ENCODE results near the gene RNF166. TPM values are rescaled to one million over a fixed set of nuclear protein-coding genes. Genes with fewer than 3 reads are reported as not detected.

RNF166 gene
- total RNA-seq, 1 experiment from 2014 or later: 26.5 TPM

GRCh38 chr16:88739139-88739976, 33.1 kb upstream of the RNF166 start:
- H2BK5ac ChIP-seq (ENCODE audit: insufficient read length, low read length): no peak overlapping the region
- H3K27ac Mint-ChIP-seq: no peak overlapping the region; a peak in 1 of 7 replicates
- DNase-seq: no peak
- no peak overlapping the region for H3K4me2 ChIP-seq (ENCODE audit: insufficient read depth, insufficient read length, low read length)
- no CpG with 5 or more reads among the region's 22 CpGs for WGBS (ENCODE audit: extremely low coverage, insufficient read length, low lambda C conversion rate)
- no peak overlapping the region for H3K27ac ChIP-seq (ENCODE audit: insufficient read length, low read depth, low read length)
- no peaks in the 10 kb centered on the region for H3K79me2 ChIP-seq (ENCODE audit: insufficient read depth, low read length)
- TF ChIP-seq CTCF (conservative IDR thresholded peaks at IDR 0.05): no peak
- peaks cover 0 to 2% (median 0%) of the 10 kb centered on the region in 3 experiments; a peak in 3 of 7 replicates for H3K36me3 Mint-ChIP-seq (ENCODE audit: insufficient read depth in 1 of 3, low read depth in 3 of 3)
- no peak overlapping the region for H4K8ac ChIP-seq (replicated peaks; ENCODE audit: insufficient read length, low read depth, low read length)
- H3K4ac ChIP-seq (ENCODE audit: low read depth, low read length): no peak overlapping the region
- H3K9me3 Mint-ChIP-seq: no peaks in the 10 kb centered on the region
- no peak overlapping the region for H3K4me3 Mint-ChIP-seq
- peaks cover 0 to 3% of the 10 kb centered on the region in 2 experiments; a peak in 1 of 4 replicates for H3K4me1 Mint-ChIP-seq
- H3K56ac ChIP-seq (ENCODE audit: insufficient read length, low read depth, low read length): no peak overlapping the region
- H3K9me3 ChIP-seq (ENCODE audit: control insufficient read depth, low read depth, low read length): no peaks in the 10 kb centered on the region
- H3K23ac ChIP-seq (ENCODE audit: insufficient read length, low read depth, low read length): no peak overlapping the region
- H3K27me3 Mint-ChIP-seq (ENCODE audit: low read depth): no peaks in the 10 kb centered on the region
- H3T11ph ChIP-seq (ENCODE audit: low read length): no peak overlapping the region
- no peak overlapping the region for H4K5ac ChIP-seq (ENCODE audit: insufficient read length, low read depth, low read length)
- H3K4me1 ChIP-seq (ENCODE audit: insufficient read depth, low read length): no peaks in the 10 kb centered on the region
- H3K18ac ChIP-seq (ENCODE audit: insufficient read length, low read depth, low read length): no peak overlapping the region
- no peak overlapping the region for H2AFZ ChIP-seq (ENCODE audit: low read length)
- no peak overlapping the region for H3K9ac ChIP-seq (ENCODE audit: extremely low read depth, insufficient read length, low read length)
- H3K23me2 ChIP-seq (ENCODE audit: insufficient read length, low read depth, low read length, poor library complexity, severe bottlenecking): no peaks in the 10 kb centered on the region
- H2BK12ac ChIP-seq (ENCODE audit: insufficient read length, low read depth, low read length): no peak overlapping the region
- no peaks in the 10 kb centered on the region for H3K27me3 ChIP-seq (ENCODE audit: insufficient read depth, low read length)
- no peak overlapping the region for H2BK20ac ChIP-seq (ENCODE audit: low read depth, low read length, poor library complexity, severe bottlenecking)
- no peaks in the 10 kb centered on the region for H3K79me1 ChIP-seq (ENCODE audit: insufficient read depth, low read depth, low read length, poor library complexity, severe bottlenecking)
- H2AK5ac ChIP-seq (ENCODE audit: insufficient read length, low read length): no peak overlapping the region
- no peak overlapping the region for H2BK15ac ChIP-seq (ENCODE audit: low read depth, low read length)
- no peak overlapping the region for H2BK120ac ChIP-seq (ENCODE audit: low read depth, low read length, poor library complexity, severe bottlenecking)
- H3K14ac ChIP-seq (ENCODE audit: insufficient read depth, low read length): no peak overlapping the region
- H4K91ac ChIP-seq (ENCODE audit: insufficient read length, low read depth, low read length): no peak overlapping the region
- no peaks in the 10 kb centered on the region for H4K20me1 ChIP-seq (ENCODE audit: control insufficient read depth, insufficient read depth, insufficient read length)

All from H9 (cell line).